GM21723 (cell line): Measurements from ENCODE around the gene QSOX2.

Experiments used
- ATAC-seq: cut with Tn5 transposase; IDR thresholded peaks from one replicate; pipeline ENCODE4 v1.9.1; 2021; ENCODE audit warnings: mild to moderate bottlenecking, moderate library complexity; ENCODE audit not compliant: unreplicated experiment

Gene QSOX2

DNA sequence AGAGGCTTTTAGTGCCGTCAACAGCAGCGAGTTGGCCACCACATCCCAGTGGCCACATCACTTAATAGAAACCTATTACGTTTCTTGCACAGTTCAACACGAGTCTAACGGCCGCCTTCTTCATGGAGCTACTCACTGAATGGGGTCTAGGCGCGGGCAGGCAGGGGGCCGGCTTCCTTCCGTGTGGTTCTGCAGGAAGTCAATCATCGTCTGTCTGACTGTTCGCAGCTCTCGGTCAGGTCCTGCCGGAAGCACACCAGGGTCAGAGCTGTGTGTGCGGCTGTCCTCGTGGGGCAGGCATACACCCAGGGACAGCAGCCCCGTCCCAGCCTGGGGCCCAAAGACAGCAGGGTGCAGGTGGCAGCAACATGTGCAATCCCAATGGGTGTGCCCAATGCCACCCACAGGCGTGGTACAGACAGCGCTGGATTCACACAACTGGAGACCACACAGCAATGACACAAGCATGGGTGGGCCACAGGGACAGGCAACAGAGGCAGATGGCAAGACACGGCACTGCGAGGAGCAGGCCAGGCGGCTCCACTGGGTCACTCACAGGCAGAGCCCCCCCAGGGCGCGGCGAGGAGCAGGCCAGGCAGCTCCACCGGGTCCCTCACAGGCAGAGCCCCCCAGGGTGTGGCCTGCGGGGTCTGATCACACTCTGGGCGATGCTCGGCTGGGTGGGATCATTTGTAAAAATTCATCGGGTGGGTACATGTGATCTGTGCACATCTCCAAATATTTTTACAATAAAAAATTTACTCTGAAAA lies 21.6 kb downstream of the QSOX2 start:
- no peak for ATAC-seq

DNA sequence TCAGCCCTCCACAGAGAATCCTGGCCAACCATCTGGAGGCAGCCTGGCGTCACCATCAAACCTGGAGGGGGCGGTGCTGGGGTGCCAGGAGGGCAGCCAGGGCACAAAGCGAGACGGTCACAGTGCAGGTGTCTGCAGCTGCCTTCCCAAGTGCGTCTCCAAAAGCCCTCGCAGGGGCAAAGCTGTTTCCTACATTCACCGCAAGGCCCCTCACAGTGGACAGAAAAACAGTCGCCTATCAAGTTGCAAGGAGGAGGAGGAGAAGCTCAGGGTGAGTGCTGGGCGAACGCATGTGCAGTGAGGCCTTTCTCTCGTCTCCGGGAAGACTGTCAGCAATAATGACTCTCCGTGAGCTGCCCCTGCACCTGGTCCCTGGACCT lies 22.7 kb downstream of the QSOX2 start:
- no peak for ATAC-seq

DNA sequence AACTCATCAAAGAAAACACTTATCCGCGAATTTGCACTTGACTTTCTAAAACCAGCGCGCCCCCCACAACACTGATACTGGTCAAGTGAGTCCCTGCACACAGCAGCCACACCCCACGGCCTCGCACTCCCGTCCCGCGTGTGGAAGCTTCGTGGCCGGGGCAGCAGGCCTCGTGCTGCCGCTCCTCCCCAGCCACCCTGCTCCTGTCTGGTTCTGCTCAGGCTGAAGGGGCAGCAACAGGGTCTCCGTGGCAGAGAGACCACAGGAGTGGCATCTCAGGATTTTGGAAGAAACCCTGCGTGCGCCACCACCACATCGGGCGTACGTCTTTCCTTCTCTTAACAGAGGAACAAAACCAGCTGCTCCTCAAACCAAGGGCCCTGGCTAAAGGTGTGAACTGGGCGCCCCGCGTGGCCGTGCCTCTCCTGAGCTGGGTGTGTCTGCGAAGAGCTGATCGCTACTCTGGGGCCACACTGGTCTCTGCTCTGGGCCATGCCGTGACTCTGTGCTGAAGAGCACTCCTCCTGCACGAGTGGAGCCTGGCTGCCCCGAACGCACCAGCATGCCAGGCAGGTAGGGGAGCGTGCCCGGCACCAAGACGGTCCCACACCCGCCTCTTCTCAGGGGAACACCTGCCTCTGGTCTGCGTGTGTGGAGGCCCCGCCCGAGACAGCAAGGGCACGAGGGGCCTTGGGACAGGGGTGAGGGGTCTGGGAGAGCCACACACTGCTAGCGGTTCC lies 23.3 kb downstream of the QSOX2 start:
- ATAC-seq, result no peak

DNA sequence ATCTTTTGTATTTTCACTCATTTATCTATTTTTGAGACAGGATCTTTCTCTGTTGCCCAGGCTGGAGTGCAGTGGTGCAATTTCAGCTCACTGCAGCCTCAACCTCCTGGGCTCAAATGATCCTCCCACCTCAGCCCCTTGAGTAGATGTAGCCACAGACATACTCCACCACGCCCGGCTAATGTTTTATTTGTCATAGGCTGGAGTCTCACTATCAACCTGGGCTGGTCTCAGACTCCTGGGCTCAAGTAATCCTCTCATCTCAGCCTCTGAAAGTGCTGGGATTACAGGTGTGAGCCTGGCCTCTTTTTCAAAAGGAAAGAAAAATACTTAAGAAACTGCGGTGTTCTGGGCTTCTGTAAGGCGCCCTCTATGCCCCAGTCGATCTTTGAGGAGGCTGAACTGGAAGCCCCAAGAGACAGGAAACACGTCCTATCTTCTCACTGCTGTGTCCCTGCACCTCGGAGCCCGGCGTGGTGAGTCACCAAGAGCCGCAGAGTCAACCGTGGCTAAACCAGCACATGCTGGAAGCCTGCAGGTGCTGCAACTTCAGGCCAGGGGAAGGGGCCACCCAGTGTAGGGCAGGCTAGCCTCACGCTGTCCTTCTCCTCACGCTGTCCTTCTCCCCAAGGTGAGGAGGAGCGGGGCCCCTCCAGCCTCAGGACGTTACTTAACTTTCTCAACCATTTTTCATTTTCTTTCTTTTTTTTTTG lies 25.4 kb downstream of the QSOX2 start:
- no peak for ATAC-seq

DNA sequence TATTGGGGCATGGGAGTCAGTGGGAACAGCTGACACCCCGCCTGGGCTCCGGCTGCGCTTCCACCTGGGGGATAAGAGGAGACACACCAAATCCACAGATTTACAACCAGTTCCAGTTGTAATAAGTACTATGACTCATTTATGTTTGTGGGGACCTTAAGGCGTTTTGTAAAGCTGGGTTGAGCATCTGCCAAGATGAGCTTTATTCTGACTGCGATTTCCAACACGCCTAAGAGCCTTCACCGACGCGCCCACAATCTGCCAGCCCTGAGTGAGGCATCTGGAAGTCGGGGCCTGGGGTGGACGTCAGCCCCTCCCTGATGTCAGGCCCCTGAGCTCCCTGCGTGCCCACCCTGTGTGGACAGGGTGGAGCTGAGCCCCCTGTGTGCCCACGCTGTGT lies 26.3 kb downstream of the QSOX2 start:
- ATAC-seq, result no peak

DNA sequence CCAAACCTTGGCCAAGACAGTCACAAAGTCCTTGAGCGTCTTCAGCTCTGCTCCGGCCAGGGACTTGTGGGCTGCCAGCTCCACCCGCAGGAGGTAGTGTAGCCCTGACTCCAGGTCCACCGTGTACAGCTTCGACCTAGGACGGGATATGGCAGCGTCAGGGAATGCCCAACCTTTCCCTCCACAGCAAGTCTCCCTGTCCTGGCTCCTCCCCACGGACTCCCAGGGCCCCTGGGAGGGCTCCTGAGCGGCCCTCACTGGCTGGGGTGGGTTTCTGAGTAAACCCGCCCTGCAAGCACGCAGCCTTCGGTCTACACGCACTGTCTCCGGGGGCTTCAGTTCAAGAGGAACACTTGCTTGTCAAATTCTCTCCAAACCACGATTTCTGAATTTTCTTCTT lies 26.9 kb downstream of the QSOX2 start:
- ATAC-seq, result no peak

DNA sequence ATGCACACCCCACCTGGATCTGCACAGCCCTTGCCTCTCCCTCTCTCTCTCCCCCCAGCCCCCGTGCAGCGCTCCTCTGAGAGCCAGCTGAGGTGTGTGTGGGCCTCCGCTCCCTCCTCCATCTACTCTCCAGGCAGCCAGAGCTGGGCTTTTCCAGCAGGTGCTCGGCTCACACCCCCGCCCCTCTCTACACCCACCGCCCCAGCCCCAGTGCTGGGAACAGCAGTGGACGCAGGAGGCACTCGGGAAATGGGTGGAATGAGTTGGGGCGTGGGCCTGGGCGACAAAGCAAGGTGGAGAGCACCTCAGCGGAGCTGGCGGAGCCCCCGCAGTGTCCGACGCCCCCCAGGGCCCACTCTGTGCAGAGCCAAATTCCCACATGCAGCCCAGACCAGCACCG lies 27.3 kb downstream of the QSOX2 start:
- ATAC-seq, result no peak

DNA sequence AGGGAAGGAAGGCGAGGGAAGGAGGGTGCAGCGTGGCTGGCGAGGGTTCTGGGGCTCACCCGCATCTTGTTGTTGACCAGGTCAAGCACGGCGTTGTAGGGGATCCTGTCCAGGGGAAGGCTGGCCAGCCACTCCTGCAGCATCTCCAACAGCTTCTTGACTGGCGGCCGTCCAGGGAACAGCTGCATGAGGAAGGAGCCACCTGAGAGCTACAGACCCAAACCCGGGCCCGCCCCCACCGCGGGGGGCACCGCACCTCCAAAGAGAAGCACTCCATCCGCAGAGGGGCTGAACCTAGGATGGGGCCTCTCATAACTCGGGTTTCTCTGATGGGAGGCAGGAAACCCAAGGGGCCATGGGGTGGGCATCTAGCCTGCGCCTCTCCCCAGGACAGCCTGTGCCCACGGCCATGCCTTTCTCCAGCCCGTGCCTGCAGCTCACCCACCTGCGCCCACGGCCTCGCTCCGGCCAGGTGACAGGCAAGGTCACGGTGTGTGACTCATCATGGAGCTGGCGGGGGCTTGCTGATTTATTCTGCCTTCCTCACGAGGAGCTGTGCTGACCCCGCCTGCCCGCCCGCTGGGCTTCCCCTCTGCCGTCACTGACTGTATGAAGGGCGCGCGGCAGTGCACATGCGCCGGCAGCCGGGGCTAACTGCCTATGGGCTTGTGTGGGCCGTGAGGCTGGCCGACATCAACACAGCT lies 28.9 kb downstream of the QSOX2 start:
- ATAC-seq, result no peak

DNA sequence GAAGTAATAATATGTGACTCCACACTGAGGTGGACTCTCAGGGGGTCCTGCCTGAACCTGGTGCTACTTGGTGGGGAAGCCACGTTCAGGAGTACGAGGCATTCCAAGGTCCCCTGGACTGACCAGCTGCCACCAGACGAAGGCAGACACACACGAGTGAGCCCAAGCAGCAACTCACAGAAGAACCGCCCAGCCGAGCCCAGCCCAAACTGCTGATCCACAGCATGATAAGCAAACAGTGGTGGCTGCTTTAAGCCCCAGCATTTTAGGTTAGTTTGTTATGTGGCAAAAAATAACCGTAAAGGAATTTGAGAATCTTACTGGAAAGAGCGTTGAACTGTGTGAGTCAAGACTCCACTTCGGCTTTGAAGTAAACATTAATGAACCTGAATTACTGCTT lies 31.9 kb downstream of the QSOX2 start:
- ATAC-seq, result no peak

DNA sequence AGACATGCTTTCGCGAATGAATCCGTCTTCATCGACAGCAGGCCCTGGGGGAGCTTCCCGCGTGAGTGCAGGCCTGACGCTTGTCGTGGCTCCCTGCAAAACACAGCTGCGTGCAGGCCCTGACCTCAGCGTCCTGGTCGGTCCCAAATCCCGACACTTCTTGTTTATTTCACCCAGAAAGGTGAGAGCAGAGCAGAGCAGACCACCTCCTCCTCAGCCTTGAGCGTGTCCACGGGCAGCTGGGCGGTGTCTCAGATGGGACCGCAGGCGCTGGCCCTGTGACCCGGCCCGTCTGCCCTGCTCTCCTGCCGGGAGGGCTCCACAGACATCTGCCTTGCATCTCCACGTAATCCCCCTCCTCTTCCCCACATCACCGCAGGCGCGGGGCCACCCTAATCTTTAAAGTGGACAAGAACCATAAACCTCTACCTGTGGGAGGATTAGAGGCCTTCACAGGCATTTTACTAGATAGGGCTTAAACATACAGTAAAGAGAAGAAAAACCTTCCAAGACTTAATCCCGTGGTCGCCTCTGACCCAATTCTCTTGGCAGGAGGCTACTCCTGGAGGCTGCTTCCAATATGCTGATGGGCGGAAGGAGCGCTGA lies 33.2 kb downstream of the QSOX2 start:
- no peak for ATAC-seq

DNA sequence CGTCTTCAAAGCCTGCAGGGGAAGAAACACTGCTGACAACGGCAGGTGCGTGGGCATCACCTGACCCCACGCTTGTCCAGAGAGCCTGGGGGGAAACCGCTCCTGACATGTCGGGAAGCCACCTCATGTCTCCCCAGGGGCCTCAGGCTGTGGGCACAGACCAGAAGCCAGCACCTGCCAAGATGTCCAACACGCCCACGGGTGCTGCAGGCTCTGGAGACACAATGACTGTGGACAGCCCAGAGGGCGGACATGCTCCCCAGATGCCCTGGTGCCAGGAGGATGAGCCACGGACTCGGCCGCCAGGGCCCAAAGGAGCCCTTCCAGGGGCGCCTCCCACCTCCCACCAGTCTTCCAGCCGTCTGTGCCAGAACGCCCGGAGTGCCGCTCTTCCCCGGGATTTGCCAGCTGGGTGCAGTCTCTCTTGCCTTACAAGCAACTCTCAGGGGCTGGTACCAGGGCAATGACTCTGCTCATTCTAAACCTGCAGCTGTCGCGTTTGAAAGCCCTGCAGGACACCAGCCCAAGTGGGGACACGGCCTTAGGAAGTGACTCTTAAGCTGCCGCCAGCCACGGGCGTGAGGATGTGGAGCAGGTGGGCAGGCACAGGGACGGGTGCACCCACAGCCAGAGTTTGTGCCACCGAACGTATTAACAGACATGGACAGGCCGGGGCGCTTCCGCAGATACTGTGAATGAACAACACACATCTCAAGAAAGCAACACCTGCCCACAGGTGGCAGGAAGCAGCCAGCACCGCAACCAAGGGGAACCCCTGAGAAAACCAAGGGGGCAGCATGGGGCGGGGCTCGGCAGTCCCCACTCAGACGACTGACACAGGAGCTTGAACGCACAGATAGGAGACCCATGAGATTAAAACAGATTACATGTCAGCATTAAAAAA lies 33.9 kb downstream of the QSOX2 start:
- ATAC-seq, result no peak

DNA sequence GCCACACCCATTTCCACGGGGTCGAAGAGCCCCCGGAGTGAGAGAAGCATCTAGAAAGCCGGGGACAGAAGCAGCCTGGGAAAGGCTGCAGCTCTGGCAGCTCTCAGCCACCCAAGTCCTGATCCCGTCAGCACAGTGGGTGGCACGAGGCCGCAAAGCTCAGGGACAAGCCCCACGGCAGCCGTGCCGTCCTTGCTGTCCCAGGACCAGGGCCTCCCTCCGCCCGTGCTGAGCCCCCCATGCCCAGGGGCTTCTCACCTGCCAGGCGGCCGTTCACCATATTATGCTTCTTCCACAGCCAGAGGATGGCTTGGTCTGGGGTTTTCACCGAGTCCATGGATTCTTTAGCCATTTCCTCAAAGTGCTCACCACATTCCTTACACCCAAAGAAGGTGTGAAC lies 34.6 kb downstream of the QSOX2 start:
- ATAC-seq, result no peak

DNA sequence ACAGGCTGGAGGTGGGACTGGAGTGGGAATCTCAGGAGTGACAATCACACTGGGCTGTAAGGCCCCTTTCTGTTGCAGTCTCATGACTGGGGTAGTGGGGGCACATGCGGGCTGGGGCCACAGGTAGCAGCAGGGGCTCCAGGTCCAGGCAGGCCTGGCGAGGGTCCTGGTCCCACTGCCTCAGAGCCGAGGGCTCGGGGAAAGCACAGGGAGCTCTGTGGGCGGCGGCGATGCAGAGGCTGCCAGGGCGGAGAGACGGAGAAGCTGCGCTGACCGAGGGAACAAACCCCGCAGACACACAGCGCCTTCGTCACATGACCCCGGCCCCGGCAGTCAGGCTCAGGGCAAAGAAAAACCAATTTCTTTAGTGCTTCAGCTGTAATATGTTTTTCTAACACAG lies 35.3 kb downstream of the QSOX2 start:
- ATAC-seq, result no peak

DNA sequence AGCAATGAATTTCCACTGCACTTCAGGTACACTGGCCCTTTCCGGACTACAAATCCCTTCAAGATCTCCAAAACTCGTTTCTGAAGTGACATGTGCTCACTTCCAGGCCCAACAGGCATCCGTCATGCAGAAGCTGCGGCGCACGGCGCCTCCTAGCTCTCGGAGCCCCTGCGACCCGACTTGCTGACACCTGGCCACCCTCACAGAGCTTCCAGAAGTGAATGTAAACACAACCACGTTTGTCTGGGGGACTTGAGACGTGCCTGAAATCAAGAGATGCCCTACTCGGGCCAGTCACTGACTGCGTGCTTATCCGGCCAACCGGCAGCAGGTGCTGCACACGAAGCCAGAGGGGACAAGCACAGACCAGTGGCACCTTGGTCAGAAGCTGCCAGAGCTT lies 35.8 kb downstream of the QSOX2 start:
- ATAC-seq, result no peak

DNA sequence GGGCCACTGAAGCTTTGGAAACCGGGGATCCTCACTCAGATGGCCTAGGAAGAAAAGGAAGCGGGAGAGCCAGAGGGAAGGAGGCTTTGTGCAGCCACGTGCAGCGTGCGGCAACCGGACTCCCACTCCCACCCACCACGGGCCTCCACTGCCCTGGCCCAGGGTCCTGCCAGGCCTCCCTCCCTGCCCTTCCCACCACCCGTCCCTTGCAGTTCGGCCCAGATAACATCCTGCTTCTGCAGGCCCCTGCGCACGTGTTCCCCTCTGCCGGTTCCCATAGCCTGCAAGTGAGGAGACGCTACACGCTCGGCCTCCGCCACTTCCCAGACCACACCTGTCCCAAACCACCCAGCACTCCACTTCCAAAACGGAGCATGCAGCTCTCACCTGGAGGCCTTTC lies 36.4 kb downstream of the QSOX2 start:
- no peak for ATAC-seq

DNA sequence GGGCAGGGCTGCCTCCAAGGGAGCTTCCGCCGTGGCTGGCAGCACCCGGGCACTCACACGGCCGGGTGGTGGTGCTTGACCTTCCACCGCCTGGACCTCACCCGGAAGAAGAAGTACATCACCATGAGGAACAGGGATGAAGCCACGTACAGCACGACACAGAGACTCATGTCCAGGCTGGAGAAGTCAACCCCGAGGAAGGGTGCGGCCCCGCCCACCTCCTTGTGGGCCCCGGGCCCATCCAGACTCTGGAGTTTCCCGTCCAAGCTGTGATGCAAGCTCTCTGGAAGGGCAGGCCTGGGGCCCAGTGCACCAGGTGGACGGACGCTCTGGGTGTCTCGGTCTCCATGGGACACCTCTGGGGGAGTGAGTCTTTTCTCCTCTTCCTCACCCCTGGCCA lies 36.9 kb downstream of the QSOX2 start:
- ATAC-seq, result no peak

DNA sequence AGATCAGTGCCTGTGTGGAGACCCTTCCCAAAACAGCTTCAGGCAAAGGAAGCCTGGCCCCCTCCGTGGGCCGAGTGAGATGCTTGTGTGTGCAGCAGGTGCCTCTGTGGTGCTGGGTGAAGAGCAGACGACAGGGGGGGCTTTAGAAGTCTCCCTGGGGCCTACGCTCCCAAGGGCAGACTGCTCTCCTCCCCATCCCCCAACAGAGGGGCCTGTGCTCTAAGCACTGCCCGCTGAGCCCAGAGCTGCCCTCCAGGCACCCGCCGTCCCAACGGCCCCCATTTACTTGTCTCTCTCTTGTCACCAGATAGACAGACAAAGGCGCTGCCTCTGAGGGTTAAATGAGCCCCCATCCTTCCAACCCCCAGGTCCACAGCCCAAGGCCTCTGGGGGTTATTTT lies 38.0 kb downstream of the QSOX2 start:
- ATAC-seq, result no peak

DNA sequence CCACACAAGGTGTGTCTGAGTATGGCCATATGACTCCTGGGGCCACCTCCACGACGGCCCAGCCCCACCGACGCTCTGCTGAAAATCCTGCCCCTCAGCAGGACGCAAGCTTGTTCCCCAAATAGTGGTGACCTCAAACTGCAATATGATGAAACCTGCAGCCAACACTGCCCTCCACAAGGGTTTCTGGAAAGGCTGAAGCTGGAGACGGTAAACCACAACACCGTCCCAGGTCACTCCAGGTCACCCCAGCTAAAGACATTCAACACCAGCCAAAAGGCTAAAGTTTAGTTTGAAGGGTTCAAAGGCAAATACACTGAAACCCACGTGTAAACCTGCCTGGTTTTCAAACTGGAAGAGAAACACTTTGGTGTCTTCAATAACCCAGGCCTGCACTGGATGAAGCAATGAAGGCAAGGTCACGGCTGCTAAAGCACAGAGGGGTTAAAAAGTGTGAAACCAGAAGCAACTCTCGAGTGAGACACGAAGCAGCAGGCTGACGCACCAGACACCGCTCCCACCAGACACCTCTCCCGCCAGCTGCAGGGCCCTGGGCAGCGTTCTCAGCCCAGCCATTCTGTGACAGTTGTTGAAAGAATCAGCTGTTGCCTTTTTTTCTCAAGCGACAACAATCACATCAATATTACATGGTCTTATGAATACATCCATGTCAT lies 38.9 kb downstream of the QSOX2 start:
- ATAC-seq, result no peak

DNA sequence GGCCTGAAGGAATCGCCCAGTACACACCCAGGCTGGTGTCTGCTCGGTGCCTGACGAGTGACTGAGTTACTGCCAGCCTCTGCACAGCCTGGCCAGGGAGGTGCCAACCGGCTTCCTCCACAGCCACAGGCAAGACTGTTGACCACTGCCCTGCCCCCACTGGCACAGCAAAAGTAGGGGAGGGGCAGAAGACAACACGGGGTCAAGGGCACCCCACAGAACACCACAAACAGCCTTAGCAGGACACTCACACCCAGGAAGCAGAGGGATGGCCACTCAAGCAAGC lies 40.0 kb downstream of the QSOX2 start:
- ATAC-seq, result no peak
